Central memory CD8-positive, alpha-beta T cell (primary cell): ENCODE measurements around the gene AQP3.
"Not testable (repeated sequence)": the region's sequence is repeated elsewhere in the genome, so short reads cannot be mapped to it uniquely, and the experiment has no call there.

ENCODE experiments used
- ATAC-seq: fragments of 150-1000 bp; cut with Tn5 transposase; replicated peaks from 2 replicates; pipeline ENCODE4 v1.10.0; 2022; ENCODE audit warnings: mild to moderate bottlenecking, moderate FRiP score, moderate number of reproducible peaks; ENCODE audit not compliant: poor library complexity, severe bottlenecking; ENCODE audit errors: extremely low read depth
- DNase-seq, 2 donors: peaks; one replicate each; pipeline ENCODE4 v3.0.0; 2021; ENCODE audit warnings: low spot score in 2 of 2
- H3K27ac Mint-ChIP-seq: one replicate; pipeline ENCODE4 v1.8.0; 2022; ENCODE audit warnings: low read depth, mild to moderate bottlenecking, moderate library complexity, mixed read lengths
- H3K27me3 Mint-ChIP-seq: one replicate; pipeline ENCODE4 v1.8.0; 2022; ENCODE audit warnings: mixed read lengths
- H3K36me3 Mint-ChIP-seq: one replicate; pipeline ENCODE4 v1.8.0; 2022; ENCODE audit warnings: mild to moderate bottlenecking, moderate library complexity, mixed read lengths; ENCODE audit not compliant: insufficient read depth
- H3K4me1 Mint-ChIP-seq: one replicate; pipeline ENCODE4 v1.8.0; 2022; ENCODE audit warnings: mixed read lengths
- H3K4me3 Mint-ChIP-seq: one replicate; pipeline ENCODE4 v1.8.0; 2022; ENCODE audit warnings: mild to moderate bottlenecking, moderate library complexity, mixed read lengths
- H3K9me3 Mint-ChIP-seq: one replicate; pipeline ENCODE4 v1.8.0; 2022; ENCODE audit warnings: mixed read lengths

The AQP3 gene

GRCh38 chr9:33434317-33435105 is 12.9 kb downstream of the AQP3 start:
- ATAC-seq: no peak
- no peaks in the 10 kb centered on the region for H3K9me3 Mint-ChIP-seq
- no peak for DNase-seq
- H3K4me1 Mint-ChIP-seq: no peaks in the 10 kb centered on the region
- H3K27ac Mint-ChIP-seq: no peak overlapping the region
- H3K36me3 Mint-ChIP-seq: peaks cover 1% of the 10 kb centered on the region
- H3K4me3 Mint-ChIP-seq: no peak overlapping the region
- H3K27me3 Mint-ChIP-seq: no peaks in the 10 kb centered on the region

GRCh38 chr9:33433871-33434270 is 13.5 kb downstream of the AQP3 start:
- ATAC-seq (no peak), DNase-seq (no peak)
- no peaks in the 10 kb centered on the region for H3K27me3 Mint-ChIP-seq
- no peak overlapping the region for H3K27ac Mint-ChIP-seq
- no peaks in the 10 kb centered on the region for H3K4me1 Mint-ChIP-seq
- H3K4me3 Mint-ChIP-seq: no peak overlapping the region
- H3K9me3 Mint-ChIP-seq: no peaks in the 10 kb centered on the region
- H3K36me3 Mint-ChIP-seq: peaks cover 1% of the 10 kb centered on the region

- Mint-ChIP-seq H3K4me1 (no peaks in the 10 kb centered on the region), H3K27ac (no peak overlapping the region), H3K27me3 (no peaks in the 10 kb centered on the region), H3K9me3 (no peaks in the 10 kb centered on the region), H3K36me3 (no peaks in the 10 kb centered on the region), H3K4me3 (no peak overlapping the region)
- no peak for ATAC-seq
- no peak for DNase-seq
These were observed 16.0 kb downstream of the AQP3 start for GRCh38 chr9:33431420-33431819.

GRCh38 chr9:33430942-33431341 is 16.5 kb downstream of the AQP3 start:
- H3K4me1 Mint-ChIP-seq: no peaks in the 10 kb centered on the region
- H3K36me3 Mint-ChIP-seq: no peaks in the 10 kb centered on the region
- no peaks in the 10 kb centered on the region for H3K27me3 Mint-ChIP-seq
- no peak for DNase-seq
- H3K9me3 Mint-ChIP-seq: no peaks in the 10 kb centered on the region
- H3K27ac Mint-ChIP-seq: no peak overlapping the region
- no peak overlapping the region for H3K4me3 Mint-ChIP-seq
- no peak for ATAC-seq

GRCh38 chr9:33429256-33429985 is 18.0 kb downstream of the AQP3 start:
- no peak for ATAC-seq
- no peaks in the 10 kb centered on the region for H3K36me3 Mint-ChIP-seq

GRCh38 chr9:33426843-33427293 is 20.5 kb downstream of the AQP3 start:
- Mint-ChIP-seq H3K36me3 (no peaks in the 10 kb centered on the region), H3K27ac (no peak overlapping the region), H3K4me3 (no peak overlapping the region), H3K4me1 (no peaks in the 10 kb centered on the region), H3K9me3 (no peaks in the 10 kb centered on the region), H3K27me3 (no peaks in the 10 kb centered on the region)
- DNase-seq (no peak), ATAC-seq (no peak)

More at GRCh38 chr9:33429256-33429985, 18.0 kb downstream of the AQP3 start:
- Mint-ChIP-seq H3K9me3 (no peaks in the 10 kb centered on the region), H3K4me3 (no peak overlapping the region), H3K27me3 (no peaks in the 10 kb centered on the region), H3K4me1 (no peaks in the 10 kb centered on the region), H3K27ac (no peak overlapping the region)
- no peak for DNase-seq

GRCh38 chr9:33425128-33425533 is 22.3 kb downstream of the AQP3 start:
- H3K4me1 Mint-ChIP-seq: no peaks in the 10 kb centered on the region
- no peak overlapping the region for H3K27ac Mint-ChIP-seq
- no peak for DNase-seq
- H3K27me3 Mint-ChIP-seq: no peaks in the 10 kb centered on the region
- no peaks in the 10 kb centered on the region for H3K9me3 Mint-ChIP-seq
- H3K4me3 Mint-ChIP-seq: no peak overlapping the region
- no peaks in the 10 kb centered on the region for H3K36me3 Mint-ChIP-seq
- ATAC-seq: no peak

GRCh38 chr9:33424492-33424891 is 22.9 kb downstream of the AQP3 start:
- not testable (repeated sequence) for ATAC-seq, H3K9me3 Mint-ChIP-seq, DNase-seq, H3K27me3 Mint-ChIP-seq, H3K36me3 Mint-ChIP-seq, H3K4me3 Mint-ChIP-seq, H3K27ac Mint-ChIP-seq, H3K4me1 Mint-ChIP-seq

GRCh38 chr9:33424043-33424442 is 23.4 kb downstream of the AQP3 start:
- H3K27me3 Mint-ChIP-seq, H3K9me3 Mint-ChIP-seq, H3K4me3 Mint-ChIP-seq, ATAC-seq, H3K4me1 Mint-ChIP-seq, H3K27ac Mint-ChIP-seq, H3K36me3 Mint-ChIP-seq, DNase-seq: not testable (repeated sequence)

GRCh38 chr9:33419708-33420303 is 27.6 kb downstream of the AQP3 start:
- Mint-ChIP-seq H3K9me3 (no peaks in the 10 kb centered on the region), H3K27me3 (no peaks in the 10 kb centered on the region), H3K36me3 (peaks cover 4% of the 10 kb centered on the region), H3K27ac (peak overlapping the region; percentile 24), H3K4me3 (no peak overlapping the region), H3K4me1 (peaks cover 27% of the 10 kb centered on the region)
- ATAC-seq (no peak), DNase-seq (no peak)

- no peak for ATAC-seq
- DNase-seq: no peak
- peaks cover 4% of the 10 kb centered on the region for H3K36me3 Mint-ChIP-seq
- H3K27ac Mint-ChIP-seq: peak overlapping the region; percentile 8
- H3K4me1 Mint-ChIP-seq: peaks cover 33% of the 10 kb centered on the region
- H3K9me3 Mint-ChIP-seq: no peaks in the 10 kb centered on the region
- H3K4me3 Mint-ChIP-seq: no peak overlapping the region
- H3K27me3 Mint-ChIP-seq: no peaks in the 10 kb centered on the region
These were observed 29.3 kb downstream of the AQP3 start for GRCh38 chr9:33418090-33418489.

- Mint-ChIP-seq H3K27me3 (no peaks in the 10 kb centered on the region), H3K4me3 (peak overlapping the region; percentile 59), H3K4me1 (peaks cover 33% of the 10 kb centered on the region), H3K9me3 (no peaks in the 10 kb centered on the region), H3K27ac (peak overlapping the region; percentile 84), H3K36me3 (peaks cover 4% of the 10 kb centered on the region)
- DNase-seq: no peak
- no peak for ATAC-seq
These were observed 30.4 kb downstream of the AQP3 start for GRCh38 chr9:33416996-33417395.
